GM21576 (cell line): ENCODE data around the gene RTF2.
"Not testable (repeated sequence)": the region's sequence is repeated elsewhere in the genome, so short reads cannot be mapped to it uniquely, and the experiment has no call there.

Experiments
- ATAC-seq: cut with Tn5 transposase; IDR thresholded peaks from one replicate; pipeline ENCODE4 v1.9.1; 2021; ENCODE audit warnings: mild to moderate bottlenecking, moderate library complexity; ENCODE audit not compliant: unreplicated experiment

RTF2 gene

GRCh38 chr20:56537997-56538396 lies 69.6 kb downstream of the RTF2 start:
- ATAC-seq: no peak

DNA sequence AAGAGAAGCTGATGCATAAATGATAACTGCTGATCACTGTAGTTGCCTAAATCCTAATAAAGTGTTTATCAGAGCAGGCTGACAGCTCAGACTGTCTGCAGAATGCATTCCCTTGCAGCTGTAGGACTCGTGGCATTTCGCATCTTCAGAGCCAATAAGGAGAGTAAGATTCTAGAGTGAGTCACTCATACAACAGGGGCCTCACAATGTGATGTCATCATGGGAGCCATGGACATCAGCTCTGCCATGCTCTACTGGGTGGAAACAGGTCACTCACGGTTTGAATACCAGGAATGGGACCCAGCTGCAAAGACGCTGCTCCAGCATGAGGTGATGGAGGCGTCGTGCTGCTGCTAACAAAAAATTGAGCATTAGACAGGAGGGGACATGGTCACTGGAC lies 72.0 kb downstream of the RTF2 start:
- no peak for ATAC-seq

GRCh38 chr20:56542489-56543030 lies 74.1 kb downstream of the RTF2 start:
- ATAC-seq: no peak

GRCh38 chr20:56551571-56551970 lies 83.1 kb downstream of the RTF2 start:
- ATAC-seq: no peak

DNA sequence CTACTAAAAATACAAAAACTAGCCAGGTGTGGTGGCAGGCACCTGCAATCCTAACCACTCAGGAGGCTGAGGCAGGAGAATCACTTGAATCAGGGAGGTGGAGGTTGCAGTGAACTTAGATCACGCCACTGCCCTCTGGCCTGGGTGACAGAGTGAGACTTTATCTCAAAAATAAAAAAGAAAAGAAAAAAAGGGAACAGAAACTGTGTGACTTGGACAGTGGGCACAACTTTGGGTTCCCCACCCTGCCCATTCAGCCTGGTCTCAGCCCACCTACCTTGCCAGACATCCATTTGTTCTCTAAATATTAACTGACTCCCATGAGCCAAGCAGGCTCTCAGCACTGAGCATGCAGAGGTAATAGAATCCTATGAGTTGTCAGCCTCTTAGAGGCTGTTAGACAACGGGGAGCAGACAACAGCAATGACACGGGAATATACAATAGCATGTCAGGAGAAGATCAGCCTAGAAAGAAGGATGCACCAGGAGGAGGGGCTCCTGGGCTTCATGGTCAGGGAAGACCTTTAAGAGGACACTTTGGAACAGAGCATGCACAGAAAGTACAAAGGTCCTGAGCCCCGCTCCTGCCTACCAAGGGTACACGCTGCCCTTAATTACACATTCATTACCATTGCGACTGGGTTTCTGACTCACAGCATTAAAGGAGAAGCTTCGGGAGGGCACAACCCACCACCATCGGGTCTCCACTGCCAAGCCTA lies 84.6 kb downstream of the RTF2 start:
- ATAC-seq: no peak

GRCh38 chr20:56554869-56555268 lies 86.4 kb downstream of the RTF2 start:
- peak; percentile 90 for ATAC-seq

- ATAC-seq: no peak
These were observed 90.5 kb downstream of the RTF2 start for GRCh38 chr20:56558968-56559367.

DNA sequence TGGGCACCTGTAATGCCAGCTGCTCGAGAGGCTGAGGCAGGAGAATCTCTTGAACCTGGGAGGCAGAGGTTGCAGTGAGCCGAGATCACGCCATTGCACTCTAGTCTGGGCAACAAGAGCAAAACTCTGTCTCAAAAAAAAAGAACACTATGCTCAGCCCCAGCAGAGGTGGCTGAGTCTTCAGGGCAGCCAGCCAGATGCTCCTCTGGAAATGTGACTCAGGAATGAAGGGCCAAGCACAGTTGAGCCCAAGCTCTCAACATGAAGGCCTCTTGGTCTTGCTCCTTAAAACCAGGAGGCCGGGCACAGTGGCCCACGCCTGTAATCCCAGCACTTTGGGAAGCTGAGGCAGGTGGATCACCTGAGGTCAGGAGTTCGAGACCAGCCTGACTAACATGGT lies 96.1 kb downstream of the RTF2 start:
- not testable (repeated sequence) for ATAC-seq

GRCh38 chr20:56565511-56565910 lies 97.1 kb downstream of the RTF2 start:
- no peak for ATAC-seq

DNA sequence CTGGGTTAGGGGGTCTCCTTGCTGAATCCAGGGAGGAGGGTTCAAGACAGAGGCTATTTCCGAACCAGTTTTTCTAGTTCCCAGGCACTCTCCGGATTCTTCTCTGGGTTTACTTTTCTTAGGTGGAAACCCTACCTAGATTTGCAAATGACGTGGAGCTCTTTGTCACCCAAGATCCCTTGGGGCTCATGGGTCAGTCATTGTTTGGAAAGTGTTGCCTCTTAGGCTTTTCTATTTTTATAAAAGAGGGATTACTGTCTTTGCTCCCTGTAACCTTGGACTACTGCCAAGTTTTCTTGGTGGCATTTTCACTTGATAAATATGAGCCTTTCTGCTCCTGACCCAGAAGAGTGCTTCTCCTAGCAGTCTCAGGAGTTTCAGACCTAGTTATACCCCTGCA lies 98.2 kb downstream of the RTF2 start:
- ATAC-seq: no peak
